ENCODE data around the gene MAG. TPM values are rescaled to one million over a fixed set of nuclear protein-coding genes. Genes with fewer than 3 reads are reported as not detected.

MAG gene
- total and polyA plus RNA-seq, 2 of the 13 experiments (the other 11 are each of a cell fraction or from before 2014, with no cell fraction given), result 0.20 to 1.3 TPM

DNA sequence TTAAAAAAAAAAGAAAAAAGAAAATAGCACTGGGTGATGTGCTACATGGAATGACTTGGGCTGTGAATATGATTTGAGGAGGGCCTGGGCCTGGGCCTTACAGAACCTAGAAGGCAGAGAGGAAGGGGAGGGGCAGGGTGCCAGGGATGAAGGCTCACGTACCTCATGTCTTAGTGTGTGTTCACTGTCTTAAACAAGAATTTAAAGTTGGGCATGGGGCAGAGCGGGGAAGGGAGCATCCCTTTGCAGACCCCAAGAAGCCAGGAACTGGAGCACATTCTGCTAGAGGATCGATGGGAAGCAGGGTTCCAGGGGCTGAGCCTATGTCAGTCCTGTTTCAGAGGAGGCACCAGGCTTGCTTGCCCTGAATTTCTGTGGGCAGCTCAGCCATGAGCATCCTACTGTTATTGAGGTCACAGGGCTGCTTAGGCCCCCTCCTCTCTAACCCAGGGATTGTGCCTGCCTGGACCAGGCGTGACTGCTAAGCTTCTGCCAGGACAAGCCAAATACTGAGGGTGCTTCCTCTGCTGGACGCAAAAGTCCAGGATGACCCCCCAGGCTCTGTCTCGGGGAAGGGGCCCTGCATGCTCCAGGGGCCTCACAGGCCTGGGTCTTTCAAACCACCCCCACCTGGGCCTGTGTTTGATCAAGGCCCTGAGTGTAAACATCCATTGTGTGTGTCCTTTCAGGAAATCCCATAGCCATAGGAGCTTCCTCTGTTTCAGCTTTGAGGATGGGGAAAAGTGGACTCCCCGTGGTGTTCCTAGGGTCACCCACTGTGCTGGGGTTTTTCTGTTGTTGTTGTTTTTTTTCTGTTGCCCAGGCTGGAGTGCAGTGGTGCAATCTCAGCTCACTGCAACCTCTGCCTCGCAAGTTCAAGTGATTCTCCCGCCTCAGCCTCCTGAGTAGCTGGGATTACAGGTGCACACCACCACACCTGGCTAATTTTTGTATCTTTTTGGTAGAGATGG is 38.4 kb upstream of the MAG start (continued):
- TF ChIP-seq FOXK1 (CRISPR knock-in tag; IDR thresholded peaks at IDR 0.05; ENCODE audit: borderline replicate concordance, low read depth) (peak; percentile 90; the same call in 1 of the 2 replicates), ZNF431 (CRISPR knock-in tag; IDR thresholded peaks at IDR 0.05; ENCODE audit: borderline replicate concordance, low read depth) (no peak), ZFY (CRISPR knock-in tag; IDR thresholded peaks at IDR 0.05) (peak; percentile 68), ZNF775 (CRISPR knock-in tag; IDR thresholded peaks at IDR 0.05; ENCODE audit: borderline replicate concordance) (no peak), ZNF124 (CRISPR knock-in tag; IDR thresholded peaks at IDR 0.05) (no peak), MTF1 (CRISPR knock-in tag; IDR thresholded peaks at IDR 0.05) (no peak), KDM4B (CRISPR knock-in tag; IDR thresholded peaks at IDR 0.05) (no peak), ZNF747 (CRISPR knock-in tag; IDR thresholded peaks at IDR 0.05; ENCODE audit: borderline replicate concordance) (0 out of 2 replicates have a peak, but pooled peaks have one; percentile 33), FLYWCH1 (CRISPR knock-in tag; IDR thresholded peaks at IDR 0.05) (no peak), SRY (CRISPR knock-in tag; IDR thresholded peaks at IDR 0.05) (no peak), KDM5B (CRISPR knock-in tag; IDR thresholded peaks at IDR 0.05; ENCODE audit: borderline replicate concordance) (no peak), ISX (CRISPR knock-in tag; conservative IDR thresholded peaks at IDR 0.05) (no peak), ZKSCAN8 (CRISPR knock-in tag; IDR thresholded peaks at IDR 0.05; ENCODE audit: borderline replicate concordance) (0 out of 2 replicates have a peak, but pooled peaks have one; percentile 44), ZSCAN29 (CRISPR knock-in tag; conservative IDR thresholded peaks at IDR 0.05) (no peak), ISL2 (CRISPR knock-in tag; IDR thresholded peaks at IDR 0.05) (peak; percentile 49), SP1 (IDR thresholded peaks at IDR 0.05) (no peak), SP1 (CRISPR knock-in tag; IDR thresholded peaks at IDR 0.05) (no peak), MEIS1 (CRISPR knock-in tag; IDR thresholded peaks at IDR 0.05; ENCODE audit: borderline replicate concordance) (no peak), HDAC6 (IDR thresholded peaks at IDR 0.05; ENCODE audit: low read depth, low read length) (no peak), ZNF460 (CRISPR knock-in tag; IDR thresholded peaks at IDR 0.05; ENCODE audit: borderline replicate concordance) (peak; percentile 99), ZNF44 (CRISPR knock-in tag; IDR thresholded peaks at IDR 0.05) (no peak)
- TF ChIP-seq, protein P1, sequence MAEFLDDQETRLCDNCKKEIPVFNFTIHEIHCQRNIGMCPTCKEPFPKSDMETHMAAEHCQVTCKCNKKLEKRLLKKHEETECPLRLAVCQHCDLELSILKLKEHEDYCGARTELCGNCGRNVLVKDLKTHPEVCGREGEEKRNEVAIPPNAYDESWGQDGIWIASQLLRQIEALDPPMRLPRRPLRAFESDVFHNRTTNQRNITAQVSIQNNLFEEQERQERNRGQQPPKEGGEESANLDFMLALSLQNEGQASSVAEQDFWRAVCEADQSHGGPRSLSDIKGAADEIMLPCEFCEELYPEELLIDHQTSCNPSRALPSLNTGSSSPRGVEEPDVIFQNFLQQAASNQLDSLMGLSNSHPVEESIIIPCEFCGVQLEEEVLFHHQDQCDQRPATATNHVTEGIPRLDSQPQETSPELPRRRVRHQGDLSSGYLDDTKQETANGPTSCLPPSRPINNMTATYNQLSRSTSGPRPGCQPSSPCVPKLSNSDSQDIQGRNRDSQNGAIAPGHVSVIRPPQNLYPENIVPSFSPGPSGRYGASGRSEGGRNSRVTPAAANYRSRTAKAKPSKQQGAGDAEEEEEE (CRISPR knock-in tag; IDR thresholded peaks at IDR 0.05; ENCODE audit: borderline replicate concordance), result no peak
- TF ChIP-seq, protein P2, sequence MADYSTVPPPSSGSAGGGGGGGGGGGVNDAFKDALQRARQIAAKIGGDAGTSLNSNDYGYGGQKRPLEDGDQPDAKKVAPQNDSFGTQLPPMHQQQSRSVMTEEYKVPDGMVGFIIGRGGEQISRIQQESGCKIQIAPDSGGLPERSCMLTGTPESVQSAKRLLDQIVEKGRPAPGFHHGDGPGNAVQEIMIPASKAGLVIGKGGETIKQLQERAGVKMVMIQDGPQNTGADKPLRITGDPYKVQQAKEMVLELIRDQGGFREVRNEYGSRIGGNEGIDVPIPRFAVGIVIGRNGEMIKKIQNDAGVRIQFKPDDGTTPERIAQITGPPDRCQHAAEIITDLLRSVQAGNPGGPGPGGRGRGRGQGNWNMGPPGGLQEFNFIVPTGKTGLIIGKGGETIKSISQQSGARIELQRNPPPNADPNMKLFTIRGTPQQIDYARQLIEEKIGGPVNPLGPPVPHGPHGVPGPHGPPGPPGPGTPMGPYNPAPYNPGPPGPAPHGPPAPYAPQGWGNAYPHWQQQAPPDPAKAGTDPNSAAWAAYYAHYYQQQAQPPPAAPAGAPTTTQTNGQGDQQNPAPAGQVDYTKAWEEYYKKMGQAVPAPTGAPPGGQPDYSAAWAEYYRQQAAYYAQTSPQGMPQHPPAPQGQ (CRISPR knock-in tag; IDR thresholded peaks at IDR 0.05; ENCODE audit: borderline replicate concordance), result no peak
- TF ChIP-seq, protein P3, sequence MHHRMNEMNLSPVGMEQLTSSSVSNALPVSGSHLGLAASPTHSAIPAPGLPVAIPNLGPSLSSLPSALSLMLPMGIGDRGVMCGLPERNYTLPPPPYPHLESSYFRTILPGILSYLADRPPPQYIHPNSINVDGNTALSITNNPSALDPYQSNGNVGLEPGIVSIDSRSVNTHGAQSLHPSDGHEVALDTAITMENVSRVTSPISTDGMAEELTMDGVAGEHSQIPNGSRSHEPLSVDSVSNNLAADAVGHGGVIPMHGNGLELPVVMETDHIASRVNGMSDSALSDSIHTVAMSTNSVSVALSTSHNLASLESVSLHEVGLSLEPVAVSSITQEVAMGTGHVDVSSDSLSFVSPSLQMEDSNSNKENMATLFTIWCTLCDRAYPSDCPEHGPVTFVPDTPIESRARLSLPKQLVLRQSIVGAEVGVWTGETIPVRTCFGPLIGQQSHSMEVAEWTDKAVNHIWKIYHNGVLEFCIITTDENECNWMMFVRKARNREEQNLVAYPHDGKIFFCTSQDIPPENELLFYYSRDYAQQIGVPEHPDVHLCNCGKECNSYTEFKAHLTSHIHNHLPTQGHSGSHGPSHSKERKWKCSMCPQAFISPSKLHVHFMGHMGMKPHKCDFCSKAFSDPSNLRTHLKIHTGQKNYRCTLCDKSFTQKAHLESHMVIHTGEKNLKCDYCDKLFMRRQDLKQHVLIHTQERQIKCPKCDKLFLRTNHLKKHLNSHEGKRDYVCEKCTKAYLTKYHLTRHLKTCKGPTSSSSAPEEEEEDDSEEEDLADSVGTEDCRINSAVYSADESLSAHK (CRISPR knock-in tag; IDR thresholded peaks at IDR 0.05; ENCODE audit: borderline replicate concordance), result no peak
